Heart left ventricle (tissue), 16 donors: ENCODE measurements around the gene RGS7. TPM values are rescaled to one million over a fixed set of nuclear protein-coding genes. Genes with fewer than 3 reads are reported as not detected.

Experiments
- ATAC-seq, 4 donors: fragments of 200-7000 bp; cut with Tn5 transposase; one replicate each; pipeline ENCODE4 v1.9.1; 2020 to 2022; ENCODE audit warnings: moderate library complexity in 4 of 4, mild to moderate bottlenecking in 3 of 4, moderate number of reproducible peaks in 1 of 4
- DNase-seq, 5 donors: peaks; one replicate each; pipeline ENCODE4 v3.0.0-alpha.2; 2020
- H3K27ac ChIP-seq, 12 donors: fragments of 200-600 bp; sonication (generic) in 4 of 12; one replicate each; pipeline versions ENCODE4 v1.5.0 to v1.8.0; 2016 to 2022; ENCODE audit warnings: mild to moderate bottlenecking in 2 of 12
- H3K27me3 ChIP-seq, 9 donors: fragments of 200-600 bp; sonication (generic) in 2 of 9; one replicate each; pipeline versions ENCODE4 v1.5.1 to v1.8.0; 2016 to 2022; ENCODE audit warnings: mild to moderate bottlenecking in 3 of 9
- H3K36me3 ChIP-seq, 9 donors: fragments of 200-600 bp; sonication (generic) in 2 of 9; one replicate each; pipeline versions ENCODE4 v1.5.0 to v1.8.0; 2018 to 2022; ENCODE audit warnings: mild to moderate bottlenecking in 2 of 9
- H3K4me1 ChIP-seq, 12 donors: fragments of 200-600 bp; sonication (generic) in 4 of 12; one replicate each; pipeline versions ENCODE4 v1.5.0 to v1.8.0; 2016 to 2022; ENCODE audit warnings: mild to moderate bottlenecking in 3 of 12
- H3K4me3 ChIP-seq, 12 donors: fragments of 200-600 bp; sonication (generic) in 4 of 12; one replicate each; pipeline versions ENCODE4 v1.5.0 to v1.8.0; 2017 to 2022; ENCODE audit warnings: mild to moderate bottlenecking in 9 of 12, moderate library complexity in 4 of 12
- H3K9me3 ChIP-seq, 12 donors: fragments of 200-600 bp; sonication (generic) in 4 of 12; one replicate each; pipeline versions ENCODE4 v1.5.0 to v1.8.0; 2016 to 2022; ENCODE audit warnings: mild to moderate bottlenecking in 1 of 12
- CTCF ChIP-seq, 12 donors: fragments of 200-600 bp; sonication (generic) in 4 of 12; IDR thresholded peaks; one replicate each; pipeline versions ENCODE4 v1.5.0 to v1.8.0; 2018 to 2022; ENCODE audit warnings: antibody characterized with exemption in 12 of 12, mild to moderate bottlenecking in 5 of 12
- POLR2A ChIP-seq, 2 donors: fragments of 450-650 bp; IDR thresholded peaks; one replicate each; pipeline ENCODE4 v1.6.1; 2017; ENCODE audit warnings: antibody characterized with exemption in 2 of 2, mild to moderate bottlenecking in 2 of 2, moderate library complexity in 2 of 2
- WGBS, 4 donors: extraction: QIAGEN DNeasy Blood & Tissue Kit in 2 of 4; methylation state at CpG; one replicate each; pipeline versions ENCODE4 v1.1.5 to v1.1.7; 2013 to 2018; 5-methylcytosine and 5-hydroxymethylcytosine counted together
- intact Hi-C, 10 donors: fragments of 100-400 bp; cut with DNase I; formaldehyde crosslinking; loops; one replicate each; pipeline versions ENCODE4 v1.11.1 to v1.14.2; 2022
- polyA plus RNA-seq, 2 donors: library from polyadenylated mRNA; stranded (reverse); fragments of 200-250 nt; gene quantifications; one replicate each; pipeline ENCODE4 v1.2.3, GENCODE V29; 2013
- total RNA-seq, 9 donors: library from RNA; depleted of rRNA in 2 of 9; stranded (reverse); fragments of >200 nt in 2 of 9; fragmentation: NEBNext Ultra II Directional in 3 of 9; extraction: Animal tissue kit (Norgen Biotek cat#: 25700) in 3 of 9; gene quantifications; one replicate each; pipeline versions ENCODE4 v1.1.0 to v1.2.4, GENCODE V29; 2016 to 2023
- donor health status: ischemic (EF 13 %, LVEDD 7.1; RV severe dilation, severe dysfunction).
- donor health status: healthy with polysubstance abuse.
- donor health status: DM: no; HTN: yes; CAD: no.
- donor health status: DM: no; HTN: no; CAD: no.
- donor health status: ischemic (EF 25% LVEDD 6.9; RV normal size, moderate dysfunction).
- donor health status: ischemic (EF 25% LVEDD 5.7; RV mildly dilated, moderate dysfunction).
- donor health status: healthy.
- donor health status: DM: yes; HTN: yes; CAD: no.
- donor health status: ischemic (EF 35%, LVEDD 5.7; RV mildly dilated, moderate dysfunction).
- donor health status: nonischemic (EF 11% LVEDD 7.7; RV severe dilation, severe dysfunction).
- donor health status: DM: yes; HTN: yes; CAD: no.
- donor health status: PGD.
- donor health status: ischemic (EF 29% LVEDD 5.4; RV normal size, mild dysfunction).
- donor health status: nonischemic (EF 23%, LVEDD 6.1; RV moderate dilation, normal function).

Gene RGS7
- total and polyA plus RNA-seq, 11 donors = not detected

- ATAC-seq (no peak), DNase-seq (no peak)
- H3K27ac ChIP-seq = no peak overlapping the region
- peaks cover 0 to 29% (median 11%) of the 10 kb centered on the region in 9 donors for H3K27me3 ChIP-seq
- peaks cover 0 to 2% (median 0%) of the 10 kb centered on the region in 12 donors for H3K9me3 ChIP-seq
- no peak overlapping the region for H3K4me3 ChIP-seq
- no peaks in the 10 kb centered on the region for H3K36me3 ChIP-seq
- WGBS, 4 donors = 67 to 73% (median 71%) methylated on average over 4 of the region's 4 CpGs
- intact Hi-C loops = no loop called here
- peaks cover 0 to under 1% (median 0%) of the 10 kb centered on the region in 12 donors for H3K4me1 ChIP-seq
- no peak for TF ChIP-seq CTCF (IDR thresholded peaks at IDR 0.05)
- TF ChIP-seq POLR2A (IDR thresholded peaks at IDR 0.05) = no peak
These were observed 5.3 kb upstream of the RGS7 start for GRCh38 chr1:241362350-241362749.

- DNase-seq = no peak
- H3K27ac ChIP-seq = no peak overlapping the region
- intact Hi-C loops = no loop called here
- no peaks in the 10 kb centered on the region for H3K9me3 ChIP-seq
- ATAC-seq = no peak
- H3K4me1 ChIP-seq = peaks cover 0 to 14% (median 0%) of the 10 kb centered on the region in 12 donors
- no peak for TF ChIP-seq POLR2A (IDR thresholded peaks at IDR 0.05)
- no peaks in the 10 kb centered on the region for H3K36me3 ChIP-seq
- H3K4me3 ChIP-seq = peak overlapping the region; percentile 16 to 59 (median 46)
- H3K27me3 ChIP-seq = peaks cover 4 to 55% (median 18%) of the 10 kb centered on the region in 9 donors
- WGBS, 4 donors = 7 to 12% (median 11%) methylated on average over 24 to 33 of the region's 33 CpGs
These were observed 648 bp upstream of the RGS7 start for GRCh38 chr1:241357366-241358340.

- H3K9me3 ChIP-seq = no peaks in the 10 kb centered on the region
- TF ChIP-seq POLR2A (IDR thresholded peaks at IDR 0.05) (no peak), CTCF (IDR thresholded peaks at IDR 0.05) (no peak)
- H3K27me3 ChIP-seq = peaks cover 4 to 55% (median 18%) of the 10 kb centered on the region in 9 donors
- peak overlapping the region in 3 of 12 donors; percentile 46 to 56 (median 54) for H3K4me3 ChIP-seq
- no peaks in the 10 kb centered on the region for H3K36me3 ChIP-seq
- DNase-seq (no peak), ATAC-seq (no peak)
- H3K27ac ChIP-seq = no peak overlapping the region
- 3 to 5% (median 3%) methylated on average over 14 of the region's 14 CpGs for WGBS, 4 donors
- intact Hi-C loops = no loop called here
- H3K4me1 ChIP-seq = peaks cover 0 to 14% (median 0%) of the 10 kb centered on the region in 12 donors
These were observed 852 bp downstream of the RGS7 start for GRCh38 chr1:241356187-241356518.

GRCh38 chr1:241355311-241356010 lies 1.5 kb downstream of the RGS7 start:
- WGBS, 4 donors = 74 to 81% (median 76%) methylated on average over 11 of the region's 11 CpGs
- H3K27ac ChIP-seq = no peak overlapping the region
- no peaks in the 10 kb centered on the region for H3K9me3 ChIP-seq
- no peaks in the 10 kb centered on the region for H3K36me3 ChIP-seq
- H3K4me1 ChIP-seq = peaks cover 0 to 14% (median 0%) of the 10 kb centered on the region in 12 donors
- H3K27me3 ChIP-seq = peaks cover 4 to 53% (median 18%) of the 10 kb centered on the region in 9 donors
- TF ChIP-seq CTCF (IDR thresholded peaks at IDR 0.05) (no peak), POLR2A (IDR thresholded peaks at IDR 0.05) (no peak)
- intact Hi-C loops = no loop called here
- ATAC-seq (no peak), DNase-seq (no peak)
- H3K4me3 ChIP-seq = no peak overlapping the region
